Epithelial cell of proximal tubule (primary cell): ENCODE data around the gene POLE3. TPM values are rescaled to one million over a fixed set of nuclear protein-coding genes. Genes with fewer than 3 reads are reported as not detected.
"Not testable (repeated sequence)": the region's sequence is repeated elsewhere in the genome, so short reads cannot be mapped to it uniquely, and the experiment has no call there.

ENCODE experiments used
- DNase-seq: peaks from one replicate; pipeline ENCODE4 v3.0.0-alpha.2; 2011; ENCODE audit warnings: low read depth
- H3K4me3 ChIP-seq: 2 replicates; pipeline ENCODE4 v1.5.1; 2011; ENCODE audit warnings: low read depth, mild to moderate bottlenecking, low read length
- CTCF ChIP-seq: conservative IDR thresholded peaks from 2 replicates; pipeline ENCODE4 v1.5.1; 2012; ENCODE audit warnings: low read depth, mild to moderate bottlenecking, low read length
- total RNA-seq: library from RNA; depleted of rRNA; stranded (reverse); fragments of >200 nt; gene quantifications from 2 replicates; pipeline ENCODE4 v1.2.3, GENCODE V29; 2015

POLE3 gene
- total RNA-seq, 1 donor from 2014 or later: 46.1 TPM

- DNase-seq: no peak
- no peak for TF ChIP-seq CTCF
Measured at GRCh38 chr9:113386571-113387393, 23.7 kb downstream of the POLE3 start.

GRCh38 chr9:113381909-113382411, 28.5 kb downstream of the POLE3 start:
- TF ChIP-seq CTCF: no peak
- DNase-seq: no peak
- no peak overlapping the region for H3K4me3 ChIP-seq

More at GRCh38 chr9:113386571-113387393, 23.7 kb downstream of the POLE3 start:
- H3K4me3 ChIP-seq: no peak overlapping the region

GRCh38 chr9:113381441-113381840, 29.0 kb downstream of the POLE3 start:
- H3K4me3 ChIP-seq, DNase-seq: not testable (repeated sequence)

GRCh38 chr9:113380869-113381378, 29.6 kb downstream of the POLE3 start:
- no peak for TF ChIP-seq CTCF
- no peak for DNase-seq
- no peak overlapping the region for H3K4me3 ChIP-seq

- not testable (repeated sequence) for H3K4me3 ChIP-seq, DNase-seq
Measured at GRCh38 chr9:113379829-113380210, 30.7 kb downstream of the POLE3 start.

- DNase-seq, H3K4me3 ChIP-seq: not testable (repeated sequence)
Measured at GRCh38 chr9:113379094-113379828, 31.2 kb downstream of the POLE3 start.

- TF ChIP-seq CTCF: no peak
- DNase-seq: no peak
- H3K4me3 ChIP-seq: peak within 1 kb of the TSS; percentile 94
Measured at GRCh38 chr9:113376634-113377567, 33.6 kb downstream of the POLE3 start, which contains the start of gene HDHD3. HDHD3 (minus strand) TSS chr9:113376986; CDS start chr9:113374354, 2,632 bp downstream.
